HG03064 (cell line): ENCODE results near the gene ABCC10.
"Not testable (repeated sequence)": the region's sequence is repeated elsewhere in the genome, so short reads cannot be mapped to it uniquely, and the experiment has no call there.

ENCODE experiments used
- ATAC-seq: cut with Tn5 transposase; IDR thresholded peaks from one replicate; pipeline ENCODE4 v1.9.1; 2021; ENCODE audit warnings: low read depth; ENCODE audit not compliant: unreplicated experiment

Gene ABCC10

DNA sequence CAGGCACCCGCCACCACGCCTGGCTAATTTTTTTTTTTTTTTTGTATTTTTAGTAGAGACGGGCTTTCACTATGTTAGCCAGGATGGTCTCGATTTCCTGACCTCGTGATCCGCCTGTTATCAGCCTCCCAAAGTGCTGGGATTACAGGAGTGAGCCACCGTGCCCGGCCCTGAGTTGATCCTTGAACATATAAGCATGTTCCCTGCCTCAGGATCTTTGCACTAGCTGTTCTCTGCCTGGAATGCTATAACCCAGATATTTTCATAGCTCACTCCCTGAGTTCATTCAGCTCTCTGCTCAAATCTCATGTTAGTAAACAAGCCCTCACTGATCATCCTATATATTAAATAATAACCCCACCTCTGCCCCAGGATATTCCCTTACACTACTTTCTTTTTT, 37.0 kb downstream of the ABCC10 start:
- ATAC-seq = no peak

DNA sequence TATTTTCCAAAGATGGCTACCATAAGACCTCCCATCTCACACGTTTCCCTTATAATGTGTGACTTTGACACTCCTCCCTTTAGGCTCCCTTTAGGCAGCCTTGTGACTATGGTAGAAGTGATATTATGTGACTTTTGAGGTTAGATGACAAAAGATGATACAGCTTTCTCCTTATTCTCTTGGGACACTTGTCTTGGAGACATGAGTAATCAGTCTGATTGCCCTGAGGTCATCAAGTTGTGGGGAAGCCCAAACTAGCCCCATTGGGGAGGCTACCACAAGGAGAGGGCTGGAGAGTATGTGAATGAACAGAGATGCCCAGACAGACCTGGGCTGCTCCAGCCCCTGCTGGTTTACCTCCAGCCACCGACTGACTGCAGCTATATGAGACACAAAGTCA, 38.6 kb downstream of the ABCC10 start:
- no peak for ATAC-seq

DNA sequence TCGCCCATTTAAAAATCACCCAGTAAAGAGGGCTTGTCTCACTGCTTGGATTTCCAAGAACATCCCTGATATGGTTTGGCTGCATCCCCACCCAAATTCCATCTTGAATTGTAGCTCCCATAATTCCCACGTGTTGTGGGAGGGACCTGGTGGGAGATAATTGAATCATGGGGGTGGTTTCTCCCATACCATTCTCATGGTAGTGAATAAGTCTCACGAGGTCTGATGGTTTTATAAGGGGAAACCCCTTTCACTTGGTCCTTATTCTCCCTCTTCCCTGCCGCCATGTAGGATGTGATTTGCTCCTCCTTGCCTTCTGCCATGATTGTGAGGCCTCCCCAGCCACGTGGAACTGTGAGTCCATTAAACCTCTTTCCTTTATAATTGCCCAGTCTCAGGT, 39.9 kb downstream of the ABCC10 start:
- not testable (repeated sequence) for ATAC-seq

DNA sequence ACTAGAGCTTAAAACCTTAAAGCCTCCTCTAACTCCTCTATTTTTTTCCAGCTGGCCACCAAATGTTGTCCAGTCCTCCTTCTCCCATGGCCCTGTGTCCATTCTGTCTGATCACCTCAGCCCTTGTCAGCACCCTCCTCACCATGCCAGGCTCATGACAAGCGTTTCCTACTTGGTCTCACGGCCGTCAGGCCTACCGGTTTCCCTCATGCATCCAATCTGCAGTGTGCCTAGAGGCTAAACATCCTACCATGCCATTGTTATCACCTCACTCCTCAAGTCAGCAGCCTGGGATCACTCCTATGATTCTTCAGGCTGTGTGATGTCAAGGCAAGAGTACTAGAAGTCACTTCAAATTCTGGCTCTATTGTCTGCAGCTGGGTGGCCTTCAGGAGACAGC, 40.4 kb downstream of the ABCC10 start:
- no peak for ATAC-seq

DNA sequence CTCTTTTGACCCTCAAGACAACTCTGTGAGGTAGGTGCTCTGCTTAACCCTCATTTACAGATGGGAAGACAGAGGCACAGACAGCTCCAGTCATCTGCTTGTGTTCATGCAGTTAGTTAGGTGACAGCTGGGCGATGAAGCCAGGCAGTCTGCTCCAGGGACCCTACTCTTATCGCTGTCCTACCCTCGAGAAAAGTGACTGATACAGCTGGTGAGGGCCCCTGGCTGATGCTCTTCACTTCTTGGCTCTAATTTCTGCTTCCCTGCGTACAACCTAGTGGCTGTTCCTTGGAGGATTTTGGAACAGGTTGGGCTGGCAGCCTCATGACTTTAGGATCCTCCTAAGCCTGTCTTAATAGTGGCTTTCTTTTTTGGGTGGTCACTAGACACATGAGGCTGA, 40.9 kb downstream of the ABCC10 start:
- ATAC-seq = no peak

DNA sequence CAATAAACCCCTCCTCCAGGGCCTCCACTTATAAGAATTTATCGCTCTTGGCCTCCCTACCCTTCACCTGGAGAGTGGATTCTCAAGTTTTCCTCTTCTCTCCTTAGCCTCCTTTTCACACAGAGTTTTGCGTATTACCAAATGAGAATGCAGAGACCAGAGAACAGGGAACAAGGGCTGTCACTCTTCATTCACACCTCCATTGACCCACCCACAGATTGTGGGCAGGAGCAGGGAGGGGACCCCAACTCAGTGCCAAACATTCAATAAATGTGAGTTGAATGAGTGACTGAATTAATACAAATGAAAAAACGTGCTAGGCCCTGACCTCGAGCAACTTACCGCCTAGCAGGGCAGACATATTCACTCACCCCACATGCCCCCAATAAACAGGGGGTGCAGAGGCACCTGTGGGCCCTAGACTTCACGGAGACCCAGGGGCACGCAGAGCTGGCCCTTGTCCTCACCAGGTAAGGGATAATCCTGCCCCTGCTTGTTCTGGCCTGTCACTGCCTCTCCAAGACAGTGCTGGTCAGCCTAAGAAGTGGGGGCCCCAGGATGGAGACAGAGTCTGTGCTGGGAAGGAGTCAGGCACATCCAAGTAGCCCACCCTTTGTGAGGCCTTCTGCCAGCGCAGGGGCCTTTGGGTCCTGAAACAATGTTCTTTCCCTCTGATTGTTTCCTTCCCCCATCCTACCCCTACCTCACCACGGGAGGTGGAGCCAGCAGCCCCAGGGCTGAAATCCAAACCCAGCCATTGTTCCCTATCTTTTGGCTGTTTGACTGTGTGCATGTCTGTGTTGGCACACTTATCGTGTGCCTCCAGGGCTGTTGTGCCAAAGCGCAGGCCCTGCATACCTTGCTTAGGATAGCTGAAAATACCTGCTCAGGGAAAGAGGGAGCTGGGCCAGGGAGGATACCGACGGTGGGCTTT, 41.7 kb downstream of the ABCC10 start:
- no peak for ATAC-seq

DNA sequence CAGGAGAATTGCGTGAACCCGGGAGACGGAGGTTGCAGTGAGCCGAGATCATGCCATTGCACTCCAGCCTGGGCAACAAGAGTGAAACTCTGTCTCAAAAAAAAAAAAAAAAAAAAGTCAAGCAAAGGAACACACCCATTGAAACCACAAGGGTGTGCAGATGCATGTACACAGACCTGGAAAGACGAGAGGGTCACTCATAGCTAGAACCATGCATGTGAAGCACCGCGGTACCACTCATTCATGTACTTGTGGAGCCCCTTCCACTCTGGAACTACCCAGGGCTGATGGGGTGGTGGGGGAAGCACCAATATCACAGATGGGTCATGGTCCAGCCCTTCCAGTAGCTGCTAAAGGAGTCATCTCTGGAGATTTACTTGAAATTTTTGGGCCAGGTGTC, 42.6 kb downstream of the ABCC10 start:
- ATAC-seq = no peak

DNA sequence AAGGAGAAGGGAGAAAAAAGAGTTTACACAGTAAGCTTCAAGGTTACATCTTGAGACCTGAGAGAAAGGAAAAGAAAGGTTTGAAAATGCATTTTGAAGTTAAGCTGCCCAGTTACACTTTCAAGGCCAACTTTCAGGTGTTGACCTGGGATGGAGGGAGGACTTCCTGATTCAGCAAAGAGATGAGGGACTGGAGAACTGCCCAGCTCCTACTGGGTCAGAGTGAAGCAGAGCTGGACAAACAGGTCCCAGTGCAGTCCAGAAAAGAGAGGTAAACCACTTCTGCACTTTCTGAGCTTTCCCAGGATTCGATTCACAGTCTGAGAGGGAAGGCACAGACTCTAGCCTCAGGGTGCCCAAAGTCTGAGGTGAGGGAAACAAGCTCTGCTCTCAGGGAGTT, 44.1 kb downstream of the ABCC10 start:
- no peak for ATAC-seq

DNA sequence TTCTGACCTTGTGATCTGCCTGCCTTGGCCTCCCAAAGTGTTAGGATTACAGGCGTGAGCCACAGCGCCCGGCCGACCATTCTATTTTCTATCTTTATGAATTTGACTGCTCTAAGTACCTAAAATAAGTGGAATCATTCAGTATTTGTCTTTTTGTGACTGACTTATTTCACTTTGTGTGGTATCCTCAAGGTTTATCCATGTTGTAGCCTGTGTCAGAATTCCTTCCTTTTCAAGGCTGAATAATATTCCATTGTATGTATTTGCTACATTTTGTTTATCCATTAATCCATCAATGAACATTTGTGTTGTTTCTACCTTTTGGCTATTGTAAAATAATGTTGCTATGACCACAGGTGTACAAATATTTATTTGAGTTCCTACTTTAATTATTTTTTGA, 45.2 kb downstream of the ABCC10 start:
- ATAC-seq = no peak

DNA sequence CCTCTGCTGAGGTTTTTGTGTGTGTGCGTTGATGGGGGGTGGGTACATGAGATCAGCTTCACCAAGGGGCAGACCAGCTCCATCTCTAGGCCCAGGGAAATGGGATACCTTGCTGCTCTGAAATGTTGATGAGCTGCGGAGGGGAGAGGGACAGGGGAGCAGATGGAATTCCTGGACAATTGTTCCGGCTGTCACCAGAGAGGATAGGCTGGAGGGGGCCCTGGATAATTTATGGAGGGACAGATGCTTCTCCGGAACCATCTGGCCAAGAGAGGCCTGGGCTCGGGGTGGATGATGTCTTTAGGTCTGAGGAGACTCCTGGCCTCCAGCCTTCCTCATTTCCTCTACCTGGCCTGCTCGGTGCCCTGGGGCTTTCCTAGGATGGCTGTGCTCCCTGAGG, 48.2 kb downstream of the ABCC10 start:
- no peak for ATAC-seq

DNA sequence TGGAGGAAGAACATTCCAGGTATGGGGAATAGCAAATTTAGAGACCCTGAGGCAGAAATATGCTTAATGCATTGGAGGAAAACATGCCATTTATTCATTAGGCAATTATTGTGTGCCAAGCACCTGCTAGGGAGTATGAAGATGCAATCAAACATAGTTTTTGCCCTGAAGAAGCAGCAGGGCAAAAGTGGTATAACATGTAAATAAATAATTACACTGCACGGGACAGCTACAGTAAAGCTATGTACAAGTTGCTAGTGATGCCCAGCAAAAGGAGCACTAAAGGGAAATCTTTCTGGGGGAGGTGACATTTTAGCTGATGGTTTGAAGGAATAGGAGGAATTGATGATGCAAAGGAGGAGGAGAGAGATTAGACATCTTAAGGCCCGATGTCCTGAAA, 49.4 kb downstream of the ABCC10 start:
- no peak for ATAC-seq

DNA sequence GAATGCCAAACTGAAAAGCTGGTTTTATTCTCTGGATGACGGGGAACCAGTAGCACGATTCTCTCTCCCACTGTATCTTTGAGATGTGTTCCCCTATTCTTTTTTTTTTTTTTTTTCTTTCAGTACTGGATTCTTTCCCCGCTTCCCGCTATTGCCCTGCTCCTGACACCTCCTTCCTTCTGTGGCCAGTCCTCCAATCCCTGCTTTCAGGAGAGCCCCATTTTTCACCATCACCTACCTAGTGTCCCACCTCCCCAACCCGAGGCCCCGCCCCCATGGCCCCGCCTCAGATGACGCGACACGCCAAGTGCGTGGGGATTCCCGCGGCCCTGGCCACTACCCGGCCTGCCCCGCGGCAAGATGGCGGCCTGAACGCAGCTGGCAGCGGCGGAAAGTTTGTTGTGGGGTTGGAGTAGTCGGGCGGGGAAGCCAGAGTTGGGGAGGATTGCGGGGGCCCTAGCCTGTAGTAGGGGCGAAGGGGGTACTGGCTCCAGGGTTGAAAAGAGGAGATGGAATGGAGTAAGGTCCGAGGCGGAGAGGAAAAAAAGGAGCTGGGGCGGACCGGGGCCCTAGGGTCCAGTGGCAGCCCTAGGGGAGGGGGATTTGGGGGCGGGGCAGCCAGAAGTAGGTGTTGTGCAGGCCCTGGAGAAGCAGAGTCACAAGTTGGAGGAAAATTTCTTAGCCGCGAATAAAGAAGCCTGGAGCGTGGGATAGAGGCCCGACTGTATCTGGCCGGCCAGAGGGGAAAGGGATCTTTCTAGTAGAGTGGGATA, 50.1 kb downstream of the ABCC10 start, which contains the start of gene TJAP1:
Gene TJAP1 (plus strand): TSS at position 336 of the 773 bp plus-strand sequence. CDS start 21,432 bp downstream, outside the sequence.
- ATAC-seq = peak; percentile 85

DNA sequence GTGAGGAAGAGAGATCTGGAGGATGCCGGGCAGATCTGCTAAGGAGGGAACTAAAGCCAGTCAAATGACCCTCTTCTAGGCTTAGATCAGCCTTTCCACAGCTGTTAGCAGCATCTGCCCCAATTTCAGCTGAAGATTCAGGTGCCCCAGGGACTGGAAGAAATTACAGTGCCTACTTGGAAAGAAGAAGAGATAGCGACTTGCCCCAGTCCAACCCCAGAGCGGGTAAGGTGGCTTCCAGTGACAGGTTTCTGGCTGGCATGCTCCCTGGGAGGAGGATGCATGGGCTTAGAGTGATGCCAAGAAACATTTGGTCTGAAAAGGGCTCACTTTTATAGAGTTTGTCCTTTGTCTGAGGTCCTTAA, 50.6 kb downstream of the ABCC10 start:
- ATAC-seq = no peak

DNA sequence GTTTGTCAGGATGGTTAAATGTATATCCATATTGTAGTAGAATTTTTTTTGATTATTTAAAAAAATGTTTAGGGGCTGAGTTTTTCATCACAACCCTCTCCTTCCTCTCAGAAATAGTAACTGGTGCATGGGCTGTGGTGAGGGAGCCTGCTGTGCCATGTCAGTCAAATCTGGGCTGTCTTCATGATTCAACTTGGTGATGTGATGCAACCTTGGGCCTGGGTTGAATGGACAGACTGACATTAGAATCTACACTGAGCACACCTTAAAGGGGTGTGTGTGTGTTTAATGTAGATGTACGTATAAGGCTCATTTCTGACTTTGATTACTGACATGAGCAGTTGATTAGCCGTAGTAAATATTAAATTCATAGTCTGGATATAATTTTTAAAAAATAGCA, 53.7 kb downstream of the ABCC10 start:
- no peak for ATAC-seq

DNA sequence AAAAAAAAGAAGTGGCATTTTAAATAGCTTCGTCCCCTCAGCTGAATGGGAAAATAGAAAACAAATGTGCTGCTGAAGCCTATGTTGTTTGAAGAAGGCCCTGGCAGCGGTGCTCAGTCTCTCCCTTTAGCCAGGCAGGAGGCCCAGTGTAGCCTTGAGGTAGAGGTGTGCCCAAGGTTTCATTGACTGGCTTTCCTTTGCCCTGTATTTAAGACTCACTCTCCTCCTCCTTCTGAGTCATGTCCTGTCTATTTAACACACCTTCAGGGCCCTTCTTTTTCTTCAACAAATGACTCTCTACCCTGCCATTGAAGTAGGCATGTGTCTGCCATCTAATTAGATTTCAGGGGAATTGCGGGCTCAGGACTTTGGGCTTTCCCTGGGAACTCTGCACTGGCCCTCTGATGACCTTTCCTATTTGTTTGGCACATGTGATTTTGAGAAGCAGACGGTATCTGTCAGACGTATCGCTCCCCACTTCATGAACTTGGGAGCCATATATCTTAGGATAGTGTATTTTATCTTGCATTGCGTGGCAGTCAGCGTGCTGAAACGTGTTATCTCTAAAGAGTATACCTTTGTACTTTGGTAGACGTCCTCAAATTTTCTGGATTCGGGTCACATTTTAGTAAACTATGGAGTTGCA, 54.4 kb downstream of the ABCC10 start:
- ATAC-seq = no peak

DNA sequence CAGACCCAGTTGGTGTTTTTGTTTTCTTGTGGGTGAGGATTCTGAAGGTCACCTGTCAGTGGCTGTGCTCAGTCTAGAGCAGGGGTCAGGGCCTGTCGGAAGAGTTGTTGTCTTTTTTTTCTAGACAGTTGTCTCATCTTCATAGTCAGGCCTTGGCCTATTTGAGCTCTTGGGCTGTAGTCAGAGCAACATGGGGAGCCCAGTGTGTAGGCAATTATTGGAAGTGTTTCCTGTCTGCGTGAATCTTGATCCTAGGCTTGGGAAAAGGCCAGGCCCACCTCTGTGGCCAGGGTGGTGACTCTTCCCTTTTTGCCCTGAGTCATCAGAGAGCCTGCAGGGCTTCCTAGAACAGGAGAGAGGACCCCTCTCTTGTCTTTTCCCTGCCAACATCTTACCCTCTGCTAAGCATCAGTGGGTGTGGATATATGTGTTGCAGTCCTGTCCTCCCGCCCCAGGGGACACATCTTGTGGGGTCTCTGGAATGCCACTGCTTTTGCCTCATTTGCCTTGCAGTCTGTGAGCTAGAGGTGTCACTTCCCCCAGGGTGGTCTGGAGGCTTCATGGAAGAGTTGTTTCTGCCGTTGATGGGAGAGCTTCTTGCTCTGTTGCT, 61.4 kb downstream of the ABCC10 start:
- no peak for ATAC-seq

DNA sequence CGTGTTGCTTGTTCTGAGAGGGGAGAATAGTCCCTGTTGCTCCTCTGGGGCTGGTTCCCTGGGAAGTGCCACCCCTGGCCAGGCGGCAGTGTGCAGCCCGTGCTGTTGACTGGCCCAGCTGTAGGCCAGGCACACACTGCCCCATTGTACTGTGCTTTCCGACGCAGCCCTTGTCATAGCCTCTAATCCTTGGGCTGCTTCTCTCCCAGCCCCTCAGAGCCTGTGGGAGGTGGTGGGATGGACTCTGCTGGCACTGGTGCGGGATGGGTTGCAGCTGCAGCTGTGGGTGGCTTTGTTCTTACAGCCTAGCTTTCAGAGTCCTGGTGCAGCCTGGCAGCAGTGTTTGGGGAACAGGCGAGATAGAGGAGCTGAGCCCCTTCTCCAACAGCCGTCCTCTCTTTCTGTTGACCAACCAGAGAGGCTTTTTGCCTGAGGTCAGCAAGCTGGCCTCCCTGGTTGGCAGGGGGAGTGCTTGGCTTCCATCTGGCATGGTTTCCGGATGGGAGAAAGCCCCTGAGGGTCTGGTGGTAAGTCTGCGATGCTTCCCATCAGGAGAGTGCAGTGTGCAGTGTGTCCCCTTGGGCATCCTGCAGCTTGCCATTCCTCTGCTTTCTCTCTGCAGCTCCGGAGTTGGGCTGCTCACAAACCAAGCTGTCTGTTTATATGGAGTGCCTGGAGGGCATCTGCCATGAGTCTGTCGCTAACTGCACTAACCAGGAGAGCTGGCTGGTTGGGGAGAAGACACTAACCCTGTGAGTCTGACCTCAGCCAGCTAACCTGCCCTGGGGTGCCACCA, 62.1 kb downstream of the ABCC10 start:
- ATAC-seq = no peak

DNA sequence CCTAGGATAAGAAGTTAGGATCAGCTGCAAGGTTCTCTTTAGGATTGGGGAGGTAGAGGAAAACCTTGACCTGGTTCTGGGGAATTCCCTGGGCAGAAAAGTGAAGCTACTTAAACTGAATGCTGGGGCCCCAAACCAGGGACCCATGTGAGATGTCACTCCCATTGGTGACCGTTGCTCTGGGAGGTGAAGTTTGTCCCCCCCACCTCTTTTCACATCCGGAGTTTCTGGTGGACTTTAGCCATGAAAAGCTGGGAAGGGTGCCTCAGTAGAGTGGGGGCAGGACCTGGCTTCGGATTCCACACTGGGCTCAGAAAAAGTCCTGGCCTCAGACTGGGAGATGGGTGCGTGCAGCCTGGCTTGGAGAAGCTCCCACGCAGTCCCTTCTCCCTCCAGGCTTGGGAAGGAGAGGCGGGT, 63.2 kb downstream of the ABCC10 start:
- no peak for ATAC-seq

DNA sequence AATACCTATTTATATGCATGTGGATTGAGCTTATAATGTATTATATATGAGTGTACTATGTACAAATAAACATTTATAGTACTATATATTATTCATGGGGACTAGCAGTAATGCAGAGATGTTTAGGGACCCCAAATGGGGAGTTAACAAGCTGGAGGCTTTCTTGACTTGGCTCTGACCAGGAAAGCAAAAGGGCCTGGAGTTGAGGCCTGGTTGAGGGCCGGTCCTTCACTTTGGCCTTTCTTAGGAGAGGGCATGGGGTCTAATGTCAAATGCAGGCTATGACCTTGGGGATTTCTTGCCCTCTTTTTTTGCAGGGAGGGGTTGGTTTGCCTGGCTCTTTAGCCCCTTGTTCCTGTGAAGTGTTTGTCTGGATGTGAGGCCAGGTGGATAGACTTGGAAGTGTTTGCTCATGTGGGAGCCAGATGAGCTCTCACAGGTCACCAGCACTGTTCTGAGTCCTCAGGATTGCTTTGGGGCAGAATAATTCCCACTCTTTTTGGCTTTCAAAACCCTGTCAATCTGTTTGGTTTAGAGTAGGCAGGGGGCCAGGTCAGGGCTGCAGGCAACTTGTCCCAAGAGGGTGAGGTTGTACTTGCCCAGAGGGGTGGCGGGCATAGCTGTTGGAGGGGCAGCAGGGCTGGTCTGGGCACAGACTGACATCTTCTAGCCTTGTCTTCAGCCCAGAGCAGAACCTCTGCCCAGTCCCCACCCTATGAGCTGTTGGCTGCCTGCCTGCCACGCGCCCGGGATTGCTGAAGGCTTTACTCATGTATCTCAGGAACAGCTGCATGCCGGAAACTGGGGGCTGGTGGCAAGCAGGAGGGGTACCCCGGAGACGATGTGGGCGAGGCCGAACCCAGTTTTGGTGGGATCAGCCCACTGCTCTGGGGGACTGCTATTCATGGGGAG, 64.7 kb downstream of the ABCC10 start:
- no peak for ATAC-seq
